ENCODE data around the gene ADGRG3. TPM values are rescaled to one million over a fixed set of nuclear protein-coding genes. Genes with fewer than 3 reads are reported as not detected.

Gene ADGRG3
- total and polyA plus RNA-seq, 2 of the 13 experiments (the other 11 are each of a cell fraction or from before 2014, with no cell fraction given): 2.7 to 11.8 TPM

- ATAC-seq (peak; percentile 93), DNase-seq (ENCODE audit: low spot score) (peak; percentile 85), FAIRE-seq (peak; percentile 99)
- ChIA-PET POLR2A (interaction anchor here (0.6 to 6.9 kb wide), 11 partner anchors 8 to 147 kb away, joined by 3 to 127 read pairs (median 8); partner anchors contain the start of genes ADGRG3 and KATNB1), CTCF (ENCODE audit: low intra/inter-chr PET ratio, low total read pairs) (interaction anchor here (2.3 kb wide), 1 partner anchor 14 kb away, joined by 9 read pairs; no protein-coding TSS in a partner anchor)
- peak overlapping the region; percentile 18 to 62 (median 28); a peak in 5 of 6 replicates for H3K4me3 ChIP-seq (replicated peaks in 1 of 3; ENCODE audit: insufficient read depth in 1 of 3, low read depth in 2 of 3, low read length in 3 of 3)
- in situ Hi-C loops (cut with HindIII; ENCODE audit: extremely low pct_ligation_motif_present, low pct_unique_long_range_greater_than_20kb) (no loop called here), intact Hi-C loops (cut with micrococcal nuclease; ENCODE audit: unreplicated experiment) (no loop called here)
- peak overlapping the region; percentile 47 for H2AFZ ChIP-seq (ENCODE audit: low read length)
- peak overlapping the region; percentile 54 for H3K9ac ChIP-seq (ENCODE audit: insufficient read depth, low read depth, low read length)
- peak overlapping the region; percentile 31 for H3K27ac ChIP-seq (ENCODE audit: extremely low read length, insufficient read depth, low read length)
- H3K27me3 ChIP-seq (ENCODE audit: control insufficient read depth in 1 of 2, insufficient read depth in 2 of 2, low read length in 2 of 2): no peaks in the 10 kb centered on the region
- peaks cover 70% of the 10 kb centered on the region for H3K4me1 ChIP-seq (ENCODE audit: insufficient read depth, low read length)
- no peaks in the 10 kb centered on the region for H3K9me3 ChIP-seq (ENCODE audit: low read length)
- WGBS (ENCODE audit: low lambda C conversion rate): 20% methylated on average over 12 of the region's 16 CpGs
- no peaks in the 10 kb centered on the region for H3K36me3 ChIP-seq (replicated peaks in 1 of 2; ENCODE audit: control insufficient read depth in 1 of 2, insufficient read depth in 2 of 2, low read length in 2 of 2)
- no peaks in the 10 kb centered on the region for H4K20me1 ChIP-seq (ENCODE audit: insufficient read depth, low read length)
- TSS peak; percentile 37 for BruUV-seq (replicated peaks)
- H3K4me2 ChIP-seq (ENCODE audit: low read depth, low read length): peak overlapping the region; percentile 94
- H3K79me2 ChIP-seq (ENCODE audit: insufficient read depth, low read length): no peaks in the 10 kb centered on the region
- TF ChIP-seq RBM39 (IDR thresholded peaks at IDR 0.05; ENCODE audit: low read depth, low read length, poor library complexity, severe bottlenecking) (no peak), PATZ1 (CRISPR knock-in tag; IDR thresholded peaks at IDR 0.05) (peak; percentile 71; the same call in 1 of the 2 replicates), TEAD2 (CRISPR knock-in tag; IDR thresholded peaks at IDR 0.05) (no peak), ZNF691 (CRISPR knock-in tag; IDR thresholded peaks at IDR 0.05; ENCODE audit: borderline replicate concordance, low read depth) (peak; percentile 39; the same call in 1 of the 2 replicates), IKZF4 (CRISPR knock-in tag; IDR thresholded peaks at IDR 0.05; ENCODE audit: borderline replicate concordance, low read depth, not compliant biosample characterization) (no peak), ZNF569 (CRISPR knock-in tag; IDR thresholded peaks at IDR 0.05; ENCODE audit: borderline replicate concordance) (no peak), CBX5 (CRISPR knock-in tag; IDR thresholded peaks at IDR 0.05; ENCODE audit: borderline replicate concordance) (peak; percentile 36; the same call in 1 of the 2 replicates), ZNF768 (CRISPR knock-in tag; IDR thresholded peaks at IDR 0.05) (peak; percentile 84), ATAD3A (CRISPR knock-in tag; IDR thresholded peaks at IDR 0.05) (no peak)
- TF ChIP-seq, protein P1, sequence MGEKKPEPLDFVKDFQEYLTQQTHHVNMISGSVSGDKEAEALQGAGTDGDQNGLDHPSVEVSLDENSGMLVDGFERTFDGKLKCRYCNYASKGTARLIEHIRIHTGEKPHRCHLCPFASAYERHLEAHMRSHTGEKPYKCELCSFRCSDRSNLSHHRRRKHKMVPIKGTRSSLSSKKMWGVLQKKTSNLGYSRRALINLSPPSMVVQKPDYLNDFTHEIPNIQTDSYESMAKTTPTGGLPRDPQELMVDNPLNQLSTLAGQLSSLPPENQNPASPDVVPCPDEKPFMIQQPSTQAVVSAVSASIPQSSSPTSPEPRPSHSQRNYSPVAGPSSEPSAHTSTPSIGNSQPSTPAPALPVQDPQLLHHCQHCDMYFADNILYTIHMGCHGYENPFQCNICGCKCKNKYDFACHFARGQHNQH (CRISPR knock-in tag; IDR thresholded peaks at IDR 0.05): 0 out of 2 replicates have a peak, but pooled peaks have one; percentile 54
- TF ChIP-seq, protein P2, sequence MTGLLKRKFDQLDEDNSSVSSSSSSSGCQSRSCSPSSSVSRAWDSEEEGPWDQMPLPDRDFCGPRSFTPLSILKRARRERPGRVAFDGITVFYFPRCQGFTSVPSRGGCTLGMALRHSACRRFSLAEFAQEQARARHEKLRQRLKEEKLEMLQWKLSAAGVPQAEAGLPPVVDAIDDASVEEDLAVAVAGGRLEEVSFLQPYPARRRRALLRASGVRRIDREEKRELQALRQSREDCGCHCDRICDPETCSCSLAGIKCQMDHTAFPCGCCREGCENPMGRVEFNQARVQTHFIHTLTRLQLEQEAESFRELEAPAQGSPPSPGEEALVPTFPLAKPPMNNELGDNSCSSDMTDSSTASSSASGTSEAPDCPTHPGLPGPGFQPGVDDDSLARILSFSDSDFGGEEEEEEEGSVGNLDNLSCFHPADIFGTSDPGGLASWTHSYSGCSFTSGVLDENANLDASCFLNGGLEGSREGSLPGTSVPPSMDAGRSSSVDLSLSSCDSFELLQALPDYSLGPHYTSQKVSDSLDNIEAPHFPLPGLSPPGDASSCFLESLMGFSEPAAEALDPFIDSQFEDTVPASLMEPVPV (CRISPR knock-in tag; IDR thresholded peaks at IDR 0.05): no peak
- TF ChIP-seq, protein P3, sequence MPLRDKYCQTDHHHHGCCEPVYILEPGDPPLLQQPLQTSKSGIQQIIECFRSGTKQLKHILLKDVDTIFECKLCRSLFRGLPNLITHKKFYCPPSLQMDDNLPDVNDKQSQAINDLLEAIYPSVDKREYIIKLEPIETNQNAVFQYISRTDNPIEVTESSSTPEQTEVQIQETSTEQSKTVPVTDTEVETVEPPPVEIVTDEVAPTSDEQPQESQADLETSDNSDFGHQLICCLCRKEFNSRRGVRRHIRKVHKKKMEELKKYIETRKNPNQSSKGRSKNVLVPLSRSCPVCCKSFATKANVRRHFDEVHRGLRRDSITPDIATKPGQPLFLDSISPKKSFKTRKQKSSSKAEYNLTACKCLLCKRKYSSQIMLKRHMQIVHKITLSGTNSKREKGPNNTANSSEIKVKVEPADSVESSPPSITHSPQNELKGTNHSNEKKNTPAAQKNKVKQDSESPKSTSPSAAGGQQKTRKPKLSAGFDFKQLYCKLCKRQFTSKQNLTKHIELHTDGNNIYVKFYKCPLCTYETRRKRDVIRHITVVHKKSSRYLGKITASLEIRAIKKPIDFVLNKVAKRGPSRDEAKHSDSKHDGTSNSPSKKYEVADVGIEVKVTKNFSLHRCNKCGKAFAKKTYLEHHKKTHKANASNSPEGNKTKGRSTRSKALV (CRISPR knock-in tag; IDR thresholded peaks at IDR 0.05): no peak
Observed at GRCh38 chr16:57635266-57636097, 32.6 kb upstream of the ADGRG3 start.

Data from HepG2 (cell line).